Measurements from ENCODE around the gene RAN.
"Not testable (repeated sequence)": the region's sequence is repeated elsewhere in the genome, so short reads cannot be mapped to it uniquely, and the experiment has no call there.

The RAN gene

GRCh38 chr12:130863298-130863697, 8.6 kb upstream of the RAN start:
- no peak for DNase-seq
- no peak for TF ChIP-seq GATA1 (IDR thresholded peaks at IDR 0.05; ENCODE audit: low read depth, low read length)
- TF ChIP-seq POLR2A (IDR thresholded peaks at IDR 0.05; ENCODE audit: low read length) = no peak

GRCh38 chr12:130868412-130868811, 3.5 kb upstream of the RAN start:
- TF ChIP-seq POLR2A (IDR thresholded peaks at IDR 0.05; ENCODE audit: low read length) = no peak
- peak; percentile 18 to 78 for DNase-seq

GRCh38 chr12:130870442-130871285, 1.2 kb upstream of the RAN start:
- DNase-seq = peak; percentile 88 to 92
- TF ChIP-seq POLR2A (IDR thresholded peaks at IDR 0.05; ENCODE audit: low read length) = no peak
- TF ChIP-seq GATA1 (IDR thresholded peaks at IDR 0.05; ENCODE audit: low read depth, low read length) = no peak

GRCh38 chr12:130872179-130873096, 572 bp downstream of the RAN start:
- DNase-seq = peak; percentile 66 to 76

GRCh38 chr12:130873106-130873795, 1.4 kb downstream of the RAN start:
- peak; percentile 48 to 65 for DNase-seq
- no peak for TF ChIP-seq POLR2A (IDR thresholded peaks at IDR 0.05; ENCODE audit: low read length)
- no peak for TF ChIP-seq GATA1 (IDR thresholded peaks at IDR 0.05; ENCODE audit: low read depth, low read length)

More at GRCh38 chr12:130872179-130873096, 572 bp downstream of the RAN start:
- TF ChIP-seq GATA1 (IDR thresholded peaks at IDR 0.05; ENCODE audit: low read depth, low read length) = no peak
- no peak for TF ChIP-seq POLR2A (IDR thresholded peaks at IDR 0.05; ENCODE audit: low read length)

GRCh38 chr12:130873825-130874224, 2.0 kb downstream of the RAN start:
- peak in 1 of 2 experiments; percentile 41 for DNase-seq
- TF ChIP-seq GATA1 (IDR thresholded peaks at IDR 0.05; ENCODE audit: low read depth, low read length) = no peak
- no peak for TF ChIP-seq POLR2A (IDR thresholded peaks at IDR 0.05; ENCODE audit: low read length)

GRCh38 chr12:130874696-130875095, 2.8 kb downstream of the RAN start:
- no peak for TF ChIP-seq GATA1 (IDR thresholded peaks at IDR 0.05; ENCODE audit: low read depth, low read length)
- TF ChIP-seq POLR2A (IDR thresholded peaks at IDR 0.05; ENCODE audit: low read length) = no peak
- no peak for DNase-seq

- no peak for DNase-seq
- TF ChIP-seq POLR2A (IDR thresholded peaks at IDR 0.05; ENCODE audit: low read length) = no peak
- TF ChIP-seq GATA1 (IDR thresholded peaks at IDR 0.05; ENCODE audit: low read depth, low read length) = no peak
Observed at GRCh38 chr12:130875193-130875592, 3.3 kb downstream of the RAN start.

- DNase-seq = not testable (repeated sequence)
Observed at GRCh38 chr12:130875708-130876107, 3.8 kb downstream of the RAN start.

- no peak for TF ChIP-seq GATA1 (IDR thresholded peaks at IDR 0.05; ENCODE audit: low read depth, low read length)
- TF ChIP-seq POLR2A (IDR thresholded peaks at IDR 0.05; ENCODE audit: low read length) = no peak
- DNase-seq = no peak
Observed at GRCh38 chr12:130876297-130876696, 4.4 kb downstream of the RAN start.

GRCh38 chr12:130876758-130877157, 4.9 kb downstream of the RAN start:
- DNase-seq = no peak
- TF ChIP-seq GATA1 (IDR thresholded peaks at IDR 0.05; ENCODE audit: low read depth, low read length) (no peak), POLR2A (IDR thresholded peaks at IDR 0.05; ENCODE audit: low read length) (no peak)

- TF ChIP-seq POLR2A (IDR thresholded peaks at IDR 0.05; ENCODE audit: low read length) (no peak), GATA1 (IDR thresholded peaks at IDR 0.05; ENCODE audit: low read depth, low read length) (no peak)
- DNase-seq = no peak
Observed at GRCh38 chr12:130877333-130877732, 5.5 kb downstream of the RAN start.

- DNase-seq = peak; percentile 9 to 38
- TF ChIP-seq GATA1 (IDR thresholded peaks at IDR 0.05; ENCODE audit: low read depth, low read length) (no peak), POLR2A (IDR thresholded peaks at IDR 0.05; ENCODE audit: low read length) (no peak)
Observed at GRCh38 chr12:130878193-130879185, 6.6 kb downstream of the RAN start.
